ENCODE measurements around the gene PTPRJ. TPM values are rescaled to one million over a fixed set of nuclear protein-coding genes. Genes with fewer than 3 reads are reported as not detected.

PTPRJ gene
- total RNA-seq, 1 donor from 2014 or later: 22.9 TPM

- Mint-ChIP-seq H3K4me3 (ENCODE audit: unreplicated experiment) (no peak overlapping the region), H3K27ac (ENCODE audit: unreplicated experiment) (no peak overlapping the region), H3K36me3 (ENCODE audit: low read depth, unreplicated experiment) (no peaks in the 10 kb centered on the region), H3K27me3 (ENCODE audit: low read depth, unreplicated experiment) (no peaks in the 10 kb centered on the region), H3K9me3 (ENCODE audit: unreplicated experiment) (no peaks in the 10 kb centered on the region), H3K4me1 (ENCODE audit: low read depth, unreplicated experiment) (peaks cover 31% of the 10 kb centered on the region)
- Histone ChIP-seq H3K79me2 (ENCODE audit: insufficient read depth, low read length) (peaks cover 57% of the 10 kb centered on the region), H3K9me3 (ENCODE audit: insufficient read depth, low read depth, low read length) (no peaks in the 10 kb centered on the region), H2AFZ (ENCODE audit: low read depth, low read length) (no peak overlapping the region), H3K36me3 (ENCODE audit: insufficient read depth, low read length) (no peaks in the 10 kb centered on the region), H3K4me2 (ENCODE audit: low read length) (peak overlapping the region; percentile 35), H3K27me3 (ENCODE audit: insufficient read depth, low read length) (no peaks in the 10 kb centered on the region), H3K27ac (ENCODE audit: low read depth, low read length) (no peak overlapping the region), H3K9ac (ENCODE audit: low read length) (no peak overlapping the region), H4K20me1 (ENCODE audit: insufficient read depth, low read length) (peaks cover 46% of the 10 kb centered on the region), H3K4me3 (ENCODE audit: insufficient read depth, low read depth, low read length) (no peak overlapping the region), H3K4me1 (ENCODE audit: insufficient read depth, low read length) (peaks cover 39% of the 10 kb centered on the region)
- DNase-seq (ENCODE audit: low read depth): no peak
- TF ChIP-seq CTCF (IDR thresholded peaks at IDR 0.05; ENCODE audit: insufficient read depth, low read depth, low read length) (no peak), EZH2 (IDR thresholded peaks at IDR 0.05; ENCODE audit: insufficient read depth, low read length) (no peak)
- no peak for FAIRE-seq
These were observed 71.0 kb downstream of the PTPRJ start for GRCh38 chr11:48051217-48051830.

GRCh38 chr11:48052183-48053044 is 72.1 kb downstream of the PTPRJ start:
- Histone ChIP-seq H3K4me1 (ENCODE audit: insufficient read depth, low read length) (peaks cover 40% of the 10 kb centered on the region), H3K4me2 (ENCODE audit: low read length) (peak overlapping the region; percentile 35), H3K4me3 (ENCODE audit: insufficient read depth, low read depth, low read length) (no peak overlapping the region), H3K36me3 (ENCODE audit: insufficient read depth, low read length) (no peaks in the 10 kb centered on the region), H2AFZ (ENCODE audit: low read depth, low read length) (no peak overlapping the region), H3K9me3 (ENCODE audit: insufficient read depth, low read depth, low read length) (no peaks in the 10 kb centered on the region), H3K27ac (ENCODE audit: low read depth, low read length) (no peak overlapping the region), H3K79me2 (ENCODE audit: insufficient read depth, low read length) (peaks cover 60% of the 10 kb centered on the region), H3K27me3 (ENCODE audit: insufficient read depth, low read length) (no peaks in the 10 kb centered on the region), H4K20me1 (ENCODE audit: insufficient read depth, low read length) (peaks cover 43% of the 10 kb centered on the region), H3K9ac (ENCODE audit: low read length) (no peak overlapping the region)
- no peak for FAIRE-seq
- TF ChIP-seq EZH2 (IDR thresholded peaks at IDR 0.05; ENCODE audit: insufficient read depth, low read length): no peak
- no peak for TF ChIP-seq CTCF (IDR thresholded peaks at IDR 0.05; ENCODE audit: insufficient read depth, low read depth, low read length)
- no peaks in the 10 kb centered on the region for H3K9me3 Mint-ChIP-seq (ENCODE audit: unreplicated experiment)
- no peaks in the 10 kb centered on the region for H3K36me3 Mint-ChIP-seq (ENCODE audit: low read depth, unreplicated experiment)
- H3K4me3 Mint-ChIP-seq (ENCODE audit: unreplicated experiment): no peak overlapping the region
- H3K4me1 Mint-ChIP-seq (ENCODE audit: low read depth, unreplicated experiment): peaks cover 32% of the 10 kb centered on the region
- no peaks in the 10 kb centered on the region for H3K27me3 Mint-ChIP-seq (ENCODE audit: low read depth, unreplicated experiment)
- H3K27ac Mint-ChIP-seq (ENCODE audit: unreplicated experiment): no peak overlapping the region
- DNase-seq (ENCODE audit: low read depth): peak; percentile 86

- H3K9me3 ChIP-seq (ENCODE audit: insufficient read depth, low read depth, low read length): no peaks in the 10 kb centered on the region
- H3K79me2 ChIP-seq (ENCODE audit: insufficient read depth, low read length): peaks cover 56% of the 10 kb centered on the region
- H2AFZ ChIP-seq (ENCODE audit: low read depth, low read length): no peak overlapping the region
- peaks cover 35% of the 10 kb centered on the region for H3K4me1 ChIP-seq (ENCODE audit: insufficient read depth, low read length)
- FAIRE-seq: no peak
- no peaks in the 10 kb centered on the region for H3K27me3 ChIP-seq (ENCODE audit: insufficient read depth, low read length)
- H3K4me3 ChIP-seq (ENCODE audit: insufficient read depth, low read depth, low read length): no peak overlapping the region
- H3K9ac ChIP-seq (ENCODE audit: low read length): no peak overlapping the region
- H3K27me3 Mint-ChIP-seq (ENCODE audit: low read depth, unreplicated experiment): no peaks in the 10 kb centered on the region
- peaks cover 32% of the 10 kb centered on the region for H4K20me1 ChIP-seq (ENCODE audit: insufficient read depth, low read length)
- no peaks in the 10 kb centered on the region for H3K36me3 ChIP-seq (ENCODE audit: insufficient read depth, low read length)
- H3K27ac Mint-ChIP-seq (ENCODE audit: unreplicated experiment): no peak overlapping the region
- peaks cover 2% of the 10 kb centered on the region for H3K36me3 Mint-ChIP-seq (ENCODE audit: low read depth, unreplicated experiment)
- TF ChIP-seq CTCF (IDR thresholded peaks at IDR 0.05; ENCODE audit: insufficient read depth, low read depth, low read length) (no peak), EZH2 (IDR thresholded peaks at IDR 0.05; ENCODE audit: insufficient read depth, low read length) (no peak)
- DNase-seq (ENCODE audit: low read depth): no peak
- H3K4me3 Mint-ChIP-seq (ENCODE audit: unreplicated experiment): no peak overlapping the region
- no peaks in the 10 kb centered on the region for H3K9me3 Mint-ChIP-seq (ENCODE audit: unreplicated experiment)
- peak overlapping the region; percentile 75 for H3K4me2 ChIP-seq (ENCODE audit: low read length)
- no peak overlapping the region for H3K27ac ChIP-seq (ENCODE audit: low read depth, low read length)
- H3K4me1 Mint-ChIP-seq (ENCODE audit: low read depth, unreplicated experiment): peaks cover 32% of the 10 kb centered on the region
These were observed 74.6 kb downstream of the PTPRJ start for GRCh38 chr11:48054994-48055291.

Data from astrocyte (in vitro differentiated cells and primary cell).